ENCODE measurements around the gene INTS11.

Gene INTS11

DNA sequence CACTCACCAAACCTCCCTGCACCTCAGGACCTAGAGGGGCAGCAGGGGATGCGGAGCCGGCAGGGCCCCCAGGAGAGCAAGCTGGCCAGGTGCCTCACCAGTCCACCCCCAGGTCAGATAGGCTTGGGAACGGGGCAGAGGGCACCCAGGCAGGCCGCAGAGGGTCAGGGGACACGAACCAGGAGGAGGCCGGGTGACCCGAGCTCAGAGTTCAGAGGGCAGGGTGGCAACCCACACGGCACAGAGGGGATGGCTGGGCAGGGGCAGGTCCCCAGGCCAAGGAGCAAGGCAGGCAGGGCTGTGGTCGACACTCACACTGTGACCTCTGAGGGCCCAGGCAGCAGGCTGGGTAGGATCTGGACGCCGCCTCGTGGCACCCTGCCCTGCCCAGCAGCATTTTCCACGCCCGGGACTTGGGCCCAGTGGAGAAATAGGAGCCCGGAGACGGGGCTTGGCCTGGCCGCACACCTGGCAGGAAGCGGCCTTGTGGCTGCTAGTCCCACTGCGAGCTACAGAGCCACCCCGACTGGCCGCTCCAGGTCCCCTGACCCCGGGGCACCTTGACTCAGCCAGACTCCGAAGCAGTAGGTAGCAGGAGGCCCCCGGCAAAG lies 19.5 kb upstream of the INTS11 start:
- DNase-seq (ENCODE audit: low read depth), result no peak

- DNase-seq (ENCODE audit: low read depth), result no peak
Measured at GRCh38 chr1:1342584-1343115, 18.2 kb upstream of the INTS11 start.

DNA sequence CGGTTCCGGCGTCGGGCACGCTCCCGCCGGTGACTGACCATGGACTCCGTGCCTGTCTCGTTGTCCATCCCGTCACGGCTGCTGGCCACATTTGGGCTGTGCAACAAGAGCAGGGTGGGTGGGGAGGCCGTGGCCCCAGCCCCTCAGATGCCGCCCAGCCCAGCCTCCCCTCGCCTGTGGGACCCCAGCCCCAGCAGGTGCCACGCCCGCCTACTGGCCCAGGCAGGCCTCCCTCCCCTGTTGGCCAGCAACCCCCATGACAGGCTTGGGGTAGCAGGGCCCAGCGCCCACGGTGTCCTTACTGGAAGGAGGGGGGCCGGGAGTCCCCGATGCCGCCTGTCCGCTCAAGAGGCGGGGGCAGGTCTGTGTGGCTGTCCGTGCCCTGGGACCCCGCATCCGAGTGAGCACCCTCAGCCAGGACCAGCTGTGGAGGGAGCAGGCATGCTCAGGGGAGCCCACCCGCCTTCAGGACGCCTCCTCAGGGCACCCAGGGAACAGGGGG lies 17.7 kb upstream of the INTS11 start:
- DNase-seq (ENCODE audit: low read depth), result no peak

DNA sequence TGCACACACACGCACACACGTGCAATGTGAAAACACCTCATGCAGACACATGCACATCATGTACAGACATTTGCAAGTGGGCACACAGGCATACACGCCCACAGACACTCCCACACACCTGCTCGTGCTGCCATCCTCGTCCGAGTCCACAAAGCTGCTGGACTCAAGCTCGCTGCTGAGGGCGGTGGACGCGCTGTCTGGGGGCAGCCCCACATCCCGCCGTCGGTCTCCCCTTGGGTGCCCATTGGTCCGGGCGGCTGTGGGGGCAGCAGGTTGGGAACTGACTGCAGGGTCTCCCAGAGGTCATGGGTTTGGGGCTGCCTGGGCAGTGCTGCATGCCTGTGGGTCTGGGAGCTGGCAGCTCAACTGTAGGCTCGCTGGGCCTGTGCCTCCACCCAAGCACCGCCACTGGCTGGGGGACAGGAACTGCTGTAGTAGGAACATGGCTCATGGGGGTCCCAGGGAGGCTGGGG lies 17.1 kb upstream of the INTS11 start:
- DNase-seq (ENCODE audit: low read depth), result no peak

DNA sequence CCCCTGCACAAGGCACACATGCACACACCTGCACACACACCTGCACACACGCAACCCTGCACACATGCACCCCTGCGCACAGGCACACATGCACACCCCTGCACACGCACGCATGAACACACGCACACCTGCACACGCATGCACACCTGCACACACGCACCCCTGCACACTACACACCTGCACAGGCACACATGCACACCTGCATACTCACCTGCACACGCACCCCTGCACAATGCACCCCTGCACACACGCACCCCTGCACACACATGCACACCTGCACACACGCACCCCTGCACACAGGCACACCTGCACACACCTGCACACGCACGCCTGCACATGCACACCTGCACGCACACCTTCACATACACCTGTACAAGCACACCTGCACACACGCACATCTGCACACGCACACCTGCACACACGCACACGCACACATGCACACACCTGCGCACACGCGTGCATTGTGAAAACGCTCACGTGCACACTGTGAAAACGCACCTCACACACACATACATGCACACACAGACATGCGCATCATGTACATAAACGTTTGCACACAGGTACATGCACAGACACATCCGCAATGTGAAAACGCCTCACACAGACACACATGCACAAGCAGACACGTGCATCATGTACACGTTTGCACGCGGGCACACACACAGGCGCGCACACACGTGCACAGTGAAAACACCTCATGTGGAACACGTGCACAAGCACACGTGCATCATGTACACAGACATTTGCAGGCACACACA lies 16.5 kb upstream of the INTS11 start:
- DNase-seq (ENCODE audit: low read depth), result no peak

DNA sequence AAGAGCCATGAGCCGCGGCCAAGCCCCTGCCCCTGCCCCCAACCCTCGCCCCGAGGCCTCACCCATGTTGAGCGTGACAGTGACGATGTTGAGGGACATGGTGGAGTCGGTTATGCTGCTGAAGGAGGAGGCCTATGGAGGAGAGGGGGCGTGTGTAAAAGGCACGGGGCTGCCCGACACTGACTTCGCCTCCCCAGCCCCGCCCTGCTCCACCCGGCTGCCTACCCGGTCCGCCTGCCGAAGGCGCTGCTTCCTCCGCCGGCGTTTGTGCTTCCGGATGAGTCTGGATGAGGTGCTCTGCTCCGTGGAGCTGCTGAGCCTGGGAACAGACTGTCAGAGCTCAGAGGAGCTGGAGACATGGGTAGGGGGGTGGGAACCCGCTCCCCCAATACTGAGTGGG lies 15.7 kb upstream of the INTS11 start:
- DNase-seq (ENCODE audit: low read depth), result no peak

GRCh38 chr1:1338278-1338677 lies 13.8 kb upstream of the INTS11 start:
- no peak for DNase-seq (ENCODE audit: low read depth)

DNA sequence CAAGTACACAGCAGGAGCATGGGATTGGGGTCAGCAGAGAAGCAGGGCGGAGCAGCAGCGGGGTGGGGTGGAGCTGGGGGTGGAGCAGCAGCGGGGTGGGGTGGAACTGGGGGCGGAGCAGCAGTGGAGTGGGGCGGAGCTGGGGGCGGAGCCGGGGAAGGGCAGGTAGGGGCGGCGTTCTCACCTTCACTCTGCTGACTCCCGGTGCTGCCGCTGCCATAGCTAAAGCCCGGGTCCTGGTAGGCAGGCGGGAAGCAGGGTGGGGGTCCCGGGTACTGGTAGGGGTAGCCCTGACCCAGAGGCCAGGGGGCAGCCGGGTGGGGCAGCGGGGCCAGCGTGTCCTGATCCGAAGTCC lies 13.3 kb upstream of the INTS11 start:
- DNase-seq (ENCODE audit: low read depth), result no peak

DNA sequence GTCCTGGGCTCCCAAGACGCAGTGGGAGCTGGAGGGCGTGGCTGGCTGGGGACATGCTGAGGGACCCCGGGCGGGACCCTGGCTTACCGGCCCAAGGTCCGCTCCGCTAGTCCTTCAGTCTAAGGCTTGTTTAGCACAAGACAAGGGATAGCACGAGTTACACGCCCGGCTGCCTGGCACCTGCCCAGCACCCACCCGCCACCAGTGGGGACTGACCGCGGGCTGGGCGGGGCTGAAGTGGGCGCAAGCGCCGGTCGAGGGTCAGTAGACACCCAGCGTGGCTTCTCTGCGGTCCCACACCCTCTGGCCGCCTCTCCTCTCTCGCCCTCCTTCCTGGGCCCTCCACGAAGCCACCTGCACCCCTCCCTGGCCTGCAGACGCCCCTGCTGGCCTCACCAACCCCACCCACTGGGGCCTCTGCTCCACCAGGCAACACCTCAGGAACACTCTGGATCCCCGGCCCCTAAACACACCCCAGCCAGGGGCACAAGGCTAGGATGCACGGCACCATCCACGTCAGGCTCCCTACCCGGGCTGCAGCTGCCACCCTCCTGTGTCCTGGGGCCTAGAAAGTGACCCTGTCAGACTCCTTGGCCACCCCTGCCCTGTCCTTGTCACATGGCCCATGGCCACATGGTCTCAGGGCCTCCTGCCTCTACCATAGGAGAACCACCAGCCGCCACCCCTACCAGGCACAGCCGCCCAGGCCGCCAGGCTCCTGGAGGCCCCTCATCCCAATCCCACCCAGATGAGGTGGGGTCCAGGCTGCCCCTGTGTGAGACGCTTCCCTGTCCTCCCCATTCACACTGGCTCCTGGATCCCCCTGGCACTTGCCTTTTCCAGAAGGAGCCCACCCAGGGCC lies 12.7 kb upstream of the INTS11 start:
- DNase-seq (ENCODE audit: low read depth), result no peak

DNA sequence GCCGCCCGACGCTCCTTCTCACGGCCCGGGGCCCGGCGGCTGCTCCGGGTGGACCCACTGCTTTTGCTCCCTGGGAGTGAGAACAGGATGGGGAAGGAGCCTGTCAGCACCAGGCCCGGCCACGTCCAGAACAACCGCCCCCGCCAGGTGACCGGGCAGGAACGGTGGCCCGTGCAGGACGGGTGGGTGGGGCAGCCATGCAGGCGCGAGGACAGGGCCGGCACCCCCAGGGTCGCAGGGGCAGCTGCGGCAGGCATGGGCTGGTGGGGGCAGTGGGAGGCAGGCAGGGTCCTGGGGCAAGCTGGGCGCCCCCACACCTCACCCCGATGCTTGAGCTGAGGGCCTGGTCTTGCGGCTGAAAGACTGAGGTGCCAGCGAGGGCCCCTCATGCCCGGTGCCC lies 12.0 kb upstream of the INTS11 start:
- DNase-seq (ENCODE audit: low read depth), result no peak

GRCh38 chr1:1335792-1336248 lies 11.4 kb upstream of the INTS11 start:
- no peak for DNase-seq (ENCODE audit: low read depth)

GRCh38 chr1:1335283-1335682 lies 10.8 kb upstream of the INTS11 start:
- DNase-seq (ENCODE audit: low read depth), result no peak

DNA sequence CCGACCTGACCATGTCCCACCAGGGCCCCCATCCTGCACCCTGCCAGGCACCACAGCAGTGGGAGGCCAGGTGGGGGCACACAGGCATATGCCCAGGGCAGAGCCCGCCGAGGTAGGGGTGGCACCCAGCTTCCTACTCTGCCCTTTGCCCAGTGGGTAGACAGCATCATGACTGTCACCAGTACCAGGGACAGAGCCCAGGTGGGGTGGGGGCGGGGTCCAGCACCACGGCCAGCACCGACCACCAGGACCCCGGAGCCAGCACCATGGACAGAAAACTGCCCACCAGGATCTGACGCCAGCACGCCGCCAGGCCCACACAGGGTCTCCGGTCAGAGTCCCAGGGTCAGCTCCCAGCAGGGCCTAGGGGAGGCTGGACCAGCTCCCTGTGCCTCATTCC lies 10.4 kb upstream of the INTS11 start:
- DNase-seq (ENCODE audit: low read depth), result no peak

DNA sequence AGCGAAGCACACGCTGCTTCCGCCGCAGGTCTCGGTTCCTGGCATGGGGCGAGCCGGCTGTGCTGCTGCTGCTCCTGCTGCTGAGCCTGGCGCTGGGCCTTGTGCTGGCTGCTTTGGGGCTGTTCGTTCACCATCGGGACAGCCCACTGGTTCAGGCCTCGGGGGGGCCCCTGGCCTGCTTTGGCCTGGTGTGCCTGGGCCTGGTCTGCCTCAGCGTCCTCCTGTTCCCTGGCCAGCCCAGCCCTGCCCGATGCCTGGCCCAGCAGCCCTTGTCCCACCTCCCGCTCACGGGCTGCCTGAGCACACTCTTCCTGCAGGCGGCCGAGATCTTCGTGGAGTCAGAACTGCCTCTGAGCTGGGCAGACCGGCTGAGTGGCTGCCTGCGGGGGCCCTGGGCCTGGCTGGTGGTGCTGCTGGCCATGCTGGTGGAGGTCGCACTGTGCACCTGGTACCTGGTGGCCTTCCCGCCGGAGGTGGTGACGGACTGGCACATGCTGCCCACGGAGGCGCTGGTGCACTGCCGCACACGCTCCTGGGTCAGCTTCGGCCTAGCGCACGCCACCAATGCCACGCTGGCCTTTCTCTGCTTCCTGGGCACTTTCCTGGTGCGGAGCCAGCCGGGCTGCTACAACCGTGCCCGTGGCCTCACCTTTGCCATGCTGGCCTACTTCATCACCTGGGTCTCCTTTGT lies 9.2 kb upstream of the INTS11 start:
- DNase-seq (ENCODE audit: low read depth), result no peak

DNA sequence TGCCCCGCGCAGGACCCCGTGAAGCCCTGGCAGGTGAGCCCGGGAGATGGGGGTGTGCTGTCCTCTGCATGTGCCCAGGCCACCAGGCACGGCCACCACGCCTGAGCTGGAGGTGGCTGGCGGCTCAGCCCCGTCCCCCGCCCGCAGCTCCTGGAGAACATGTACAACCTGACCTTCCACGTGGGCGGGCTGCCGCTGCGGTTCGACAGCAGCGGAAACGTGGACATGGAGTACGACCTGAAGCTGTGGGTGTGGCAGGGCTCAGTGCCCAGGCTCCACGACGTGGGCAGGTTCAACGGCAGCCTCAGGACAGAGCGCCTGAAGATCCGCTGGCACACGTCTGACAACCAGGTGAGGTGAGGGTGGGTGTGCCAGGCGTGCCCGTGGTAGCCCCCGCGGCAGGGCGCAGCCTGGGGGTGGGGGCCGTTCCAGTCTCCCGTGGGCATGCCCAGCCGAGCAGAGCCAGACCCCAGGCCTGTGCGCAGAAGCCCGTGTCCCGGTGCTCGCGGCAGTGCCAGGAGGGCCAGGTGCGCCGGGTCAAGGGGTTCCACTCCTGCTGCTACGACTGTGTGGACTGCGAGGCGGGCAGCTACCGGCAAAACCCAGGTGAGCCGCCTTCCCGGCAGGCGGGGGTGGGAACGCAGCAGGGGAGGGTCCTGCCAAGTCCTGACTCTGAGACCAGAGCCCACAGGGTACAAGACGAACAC lies 8.5 kb upstream of the INTS11 start:
- DNase-seq (ENCODE audit: low read depth), result no peak

DNA sequence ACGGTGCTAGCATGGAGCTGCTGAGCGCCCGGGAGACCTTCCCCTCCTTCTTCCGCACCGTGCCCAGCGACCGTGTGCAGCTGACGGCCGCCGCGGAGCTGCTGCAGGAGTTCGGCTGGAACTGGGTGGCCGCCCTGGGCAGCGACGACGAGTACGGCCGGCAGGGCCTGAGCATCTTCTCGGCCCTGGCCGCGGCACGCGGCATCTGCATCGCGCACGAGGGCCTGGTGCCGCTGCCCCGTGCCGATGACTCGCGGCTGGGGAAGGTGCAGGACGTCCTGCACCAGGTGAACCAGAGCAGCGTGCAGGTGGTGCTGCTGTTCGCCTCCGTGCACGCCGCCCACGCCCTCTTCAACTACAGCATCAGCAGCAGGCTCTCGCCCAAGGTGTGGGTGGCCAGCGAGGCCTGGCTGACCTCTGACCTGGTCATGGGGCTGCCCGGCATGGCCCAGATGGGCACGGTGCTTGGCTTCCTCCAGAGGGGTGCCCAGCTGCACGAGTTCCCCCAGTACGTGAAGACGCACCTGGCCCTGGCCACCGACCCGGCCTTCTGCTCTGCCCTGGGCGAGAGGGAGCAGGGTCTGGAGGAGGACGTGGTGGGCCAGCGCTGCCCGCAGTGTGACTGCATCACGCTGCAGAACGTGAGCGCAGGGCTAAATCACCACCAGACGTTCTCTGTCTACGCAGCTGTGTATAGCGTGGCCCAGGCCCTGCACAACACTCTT lies 7.7 kb upstream of the INTS11 start:
- DNase-seq (ENCODE audit: low read depth), result no peak

DNA sequence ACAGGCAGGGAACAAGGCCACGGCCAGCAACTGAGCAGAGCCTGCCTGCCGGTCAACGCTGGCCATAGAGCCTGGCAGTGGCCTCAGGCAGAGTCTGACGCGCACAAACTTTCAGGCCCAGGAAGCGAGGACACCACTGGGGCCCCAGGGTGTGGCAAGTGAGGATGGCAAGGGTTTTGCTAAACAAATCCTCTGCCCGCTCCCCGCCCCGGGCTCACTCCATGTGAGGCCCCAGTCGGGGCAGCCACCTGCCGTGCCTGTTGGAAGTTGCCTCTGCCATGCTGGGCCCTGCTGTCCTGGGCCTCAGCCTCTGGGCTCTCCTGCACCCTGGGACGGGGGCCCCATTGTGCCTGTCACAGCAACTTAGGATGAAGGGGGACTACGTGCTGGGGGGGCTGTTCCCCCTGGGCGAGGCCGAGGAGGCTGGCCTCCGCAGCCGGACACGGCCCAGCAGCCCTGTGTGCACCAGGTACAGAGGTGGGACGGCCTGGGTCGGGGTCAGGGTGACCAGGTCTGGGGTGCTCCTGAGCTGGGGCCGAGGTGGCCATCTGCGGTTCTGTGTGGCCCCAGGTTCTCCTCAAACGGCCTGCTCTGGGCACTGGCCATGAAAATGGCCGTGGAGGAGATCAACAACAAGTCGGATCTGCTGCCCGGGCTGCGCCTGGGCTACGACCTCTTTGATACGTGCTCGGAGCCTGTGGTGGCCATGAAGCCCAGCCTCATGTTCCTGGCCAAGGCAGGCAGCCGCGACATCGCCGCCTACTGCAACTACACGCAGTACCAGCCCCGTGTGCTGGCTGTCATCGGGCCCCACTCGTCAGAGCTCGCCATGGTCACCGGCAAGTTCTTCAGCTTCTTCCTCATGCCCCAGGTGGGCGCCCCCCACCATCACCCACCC lies 6.9 kb upstream of the INTS11 start, which contains the start of gene TAS1R3:
Gene TAS1R3 (plus strand): TSS at position 213 of the 898 bp plus-strand sequence. CDS start 66 bp downstream, at position 279.
- DNase-seq (ENCODE audit: low read depth), result no peak

DNA sequence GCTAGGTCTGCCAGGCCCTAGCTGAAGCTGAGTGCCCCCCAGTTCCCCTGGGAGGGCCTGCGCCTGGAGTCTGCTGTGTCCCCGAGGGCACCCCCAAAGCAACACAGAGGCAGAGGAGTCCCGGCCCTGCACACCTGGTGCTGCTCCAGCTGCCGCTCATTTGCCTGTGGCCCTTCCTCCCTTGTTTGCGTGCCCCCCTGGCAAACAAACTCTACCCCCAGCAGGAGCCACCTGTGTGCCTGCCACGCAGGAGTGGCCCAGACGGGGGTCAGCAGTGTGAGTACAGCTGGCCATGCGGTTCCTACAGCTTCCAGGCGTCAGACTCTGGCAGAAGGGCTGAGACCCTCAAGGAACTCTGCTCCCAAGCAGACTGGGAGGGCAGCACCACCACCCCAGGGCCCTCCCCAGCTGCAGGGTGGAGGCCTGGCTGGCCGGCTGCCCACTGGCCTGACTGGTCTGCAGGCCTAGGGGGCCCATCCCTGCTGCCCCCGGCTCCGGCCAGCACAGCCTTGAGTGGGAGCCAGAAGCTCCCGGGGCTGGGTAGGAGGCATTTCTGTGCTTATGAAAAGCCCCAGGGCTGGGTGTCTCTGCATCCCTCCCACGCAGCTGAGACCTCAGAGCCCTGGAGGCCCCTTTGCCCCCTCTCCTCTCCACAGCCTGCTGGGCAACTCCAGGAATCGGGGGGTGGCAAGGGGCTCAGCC lies 6.1 kb upstream of the INTS11 start:
- DNase-seq (ENCODE audit: low read depth), result no peak
